K562 (cell line): ENCODE results near the gene RRBP1. TPM values are rescaled to one million over a fixed set of nuclear protein-coding genes. Genes with fewer than 3 reads are reported as not detected.

Source experiments
- ATAC-seq: fragments of 200-7000 bp; cut with Tn5 transposase; 3 replicates; pipeline ENCODE4 v1.9.1; 2020; ENCODE audit warnings: moderate library complexity
- BruUV-seq: library from RNA; stranded (reverse); fragments of 400-500 nt; replicated peaks from 2 replicates; lab custom pipeline; 2021; lab: Mats Ljungman, UMichigan
- CTCF ChIA-PET: fragments of 300-600 bp; formaldehyde crosslinking; extraction: SDS; loops from one replicate; lab custom pipeline; 2021; ENCODE audit warnings: low intra/inter-chr PET ratio; lab: Yijun Ruan, JAX
- POLR2A ChIA-PET: fragments of 300-600, 350-650 bp; sonication (Branson Sonifier 250); formaldehyde crosslinking; extraction: SDS; loops from one replicate; lab custom pipeline; 2021; ENCODE audit warnings: antibody characterized with exemption, inconsistent platforms; lab: Yijun Ruan, JAX
- DNase-seq, 4 experiments: peaks; one replicate each; pipeline versions ENCODE4 v3.0.0 to v3.0.0-alpha.2; 2011 to 2018; ENCODE audit warnings: low spot score in 3 of 4, mixed read lengths in 3 of 4; ENCODE audit errors: extremely low read depth in 1 of 4
- FAIRE-seq: peaks from 2 replicates; lab custom pipeline; 2011; peaks lifted over from hg19 to GRCh38; lab: Jason Lieb, UNC
- H2AFZ ChIP-seq: 2 replicates; pipeline ENCODE4 v1.6.0; 2011; ENCODE audit warnings: low read depth, low read length, control low read depth, inconsistent platforms
- H3K27ac ChIP-seq: fragments of 200-600 bp; 3 replicates; pipeline ENCODE4 v1.8.0; 2011; ENCODE audit warnings: low read depth, mild to moderate bottlenecking, control low read depth, inconsistent platforms, low read length, moderate library complexity, mixed read lengths; ENCODE audit errors: extremely low read depth
- H3K27me3 ChIP-seq, 2 experiments: fragments of 300-600 bp in 1 of 2; 2 replicates in 1 of 2; 3 replicates in 1 of 2; pipeline versions ENCODE4 v1.6.0 to v1.8.0; 2011; ENCODE audit warnings: inconsistent platforms in 2 of 2, low read length in 2 of 2, mild to moderate bottlenecking in 1 of 2, mixed read lengths in 1 of 2, moderate library complexity in 1 of 2; ENCODE audit not compliant: control insufficient read depth in 2 of 2, insufficient read depth in 2 of 2
- H3K36me3 ChIP-seq: fragments of 300-600 bp; 3 replicates; pipeline ENCODE4 v1.8.0; 2011; ENCODE audit warnings: mild to moderate bottlenecking, low read length, inconsistent platforms; ENCODE audit not compliant: control insufficient read depth, insufficient read depth
- H3K4me1 ChIP-seq, 2 experiments: fragments of 200-600 bp in 1 of 2; replicated peaks in 1 of 2; 2 replicates in 1 of 2; 3 replicates in 1 of 2; pipeline versions ENCODE4 v1.5.1 to v1.8.0; 2011; ENCODE audit warnings: inconsistent platforms in 2 of 2, low read length in 2 of 2, mild to moderate bottlenecking in 1 of 2, mixed read lengths in 1 of 2, moderate library complexity in 1 of 2; ENCODE audit not compliant: control insufficient read depth in 2 of 2, insufficient read depth in 2 of 2
- H3K4me2 ChIP-seq: 2 replicates; pipeline ENCODE4 v1.6.1; 2011; ENCODE audit warnings: low read length, control low read depth, inconsistent platforms, mixed read lengths; ENCODE audit not compliant: insufficient read depth
- H3K4me3 ChIP-seq: fragments of 200-600 bp; sonication (generic), shearing (Covaris generic); 2 replicates; pipeline ENCODE4 v1.5.1; 2016; ENCODE audit warnings: control low read depth, inconsistent platforms
- H3K79me2 ChIP-seq: fragments of 200-600 bp; 3 replicates; pipeline ENCODE4 v1.8.0; 2011; ENCODE audit warnings: low read length, inconsistent platforms; ENCODE audit not compliant: control insufficient read depth, insufficient read depth
- H3K9ac ChIP-seq, 2 experiments: 2 replicates each; pipeline versions ENCODE4 v1.6.0 to v1.6.1; 2011; ENCODE audit warnings: low read depth in 2 of 2, low read length in 2 of 2, control low read depth in 1 of 2, inconsistent platforms in 1 of 2, mild to moderate bottlenecking in 1 of 2, mixed read lengths in 1 of 2; ENCODE audit not compliant: insufficient read depth in 1 of 2
- H3K9me1 ChIP-seq: one replicate; pipeline ENCODE4 v1.6.0; 2011; ENCODE audit warnings: inconsistent platforms, mild to moderate bottlenecking, low read length, moderate library complexity; ENCODE audit not compliant: control insufficient read depth, insufficient read depth
- H3K9me3 ChIP-seq: replicated peaks from 2 replicates; pipeline ENCODE4 v1.5.1; 2011; ENCODE audit warnings: low read depth, low read length, inconsistent platforms; ENCODE audit not compliant: control insufficient read depth, insufficient read depth
- H4K20me1 ChIP-seq: replicated peaks from 2 replicates; pipeline ENCODE4 v1.6.1; 2011; ENCODE audit warnings: low read length, inconsistent platforms, mixed read lengths; ENCODE audit not compliant: control insufficient read depth, insufficient read depth
- BDP1 ChIP-seq: IDR thresholded peaks from 3 replicates; pipeline ENCODE4 v1.6.1; 2011; ENCODE audit not compliant: insufficient read length, insufficient read depth
- CCAR2 ChIP-seq: fragments of 200-400 bp; formaldehyde crosslinking; IDR thresholded peaks from 2 replicates; pipeline ENCODE4 v1.6.1; 2017; ENCODE audit warnings: mild to moderate bottlenecking, low read depth, low read length
- CGGBP1 ChIP-seq: fragments of 250-450 bp; sonication (Bioruptor Pico); IDR thresholded peaks from 2 replicates; pipeline ENCODE4 v1.9.0; 2021; ENCODE audit warnings: mild to moderate bottlenecking
- FOXK2 ChIP-seq, 2 experiments: fragments of 450-650 bp; IDR thresholded peaks in 1 of 2; conservative IDR thresholded peaks in 1 of 2; 2 replicates each; pipeline ENCODE4 v1.6.1; 2016; ENCODE audit warnings: low read depth in 2 of 2, mild to moderate bottlenecking in 1 of 2
- HMGN3 ChIP-seq: IDR thresholded peaks from 2 replicates; pipeline ENCODE4 v1.6.1; 2011; ENCODE audit warnings: borderline replicate concordance, low read depth, mild to moderate bottlenecking, mixed read lengths, low read length; ENCODE audit not compliant: insufficient read length; ENCODE audit errors: extremely low read depth
- MTA3 ChIP-seq: fragments of 450-650 bp; formaldehyde crosslinking; IDR thresholded peaks from 2 replicates; pipeline ENCODE4 v1.6.1; 2017; ENCODE audit warnings: mild to moderate bottlenecking, borderline replicate concordance
- NELFE ChIP-seq: IDR thresholded peaks from 2 replicates; pipeline ENCODE4 v1.6.1; 2011; ENCODE audit warnings: mild to moderate bottlenecking; ENCODE audit not compliant: insufficient read depth, insufficient read length
- PHB2 ChIP-seq: fragments of 450-650 bp; IDR thresholded peaks from 2 replicates; pipeline ENCODE4 v1.6.1; 2017; ENCODE audit warnings: low read depth
- RBM14 ChIP-seq: fragments of 200-400 bp; formaldehyde crosslinking; IDR thresholded peaks from 2 replicates; pipeline ENCODE4 v1.6.1; 2018; ENCODE audit warnings: low read depth, mild to moderate bottlenecking, low read length, moderate library complexity, borderline replicate concordance; ENCODE audit not compliant: insufficient read depth
- SOX6 ChIP-seq: fragments of 450-650 bp; IDR thresholded peaks from 2 replicates; pipeline ENCODE4 v1.6.1; 2014; ENCODE audit warnings: mild to moderate bottlenecking
- ZBTB12 ChIP-seq: fragments of 250-450 bp; sonication (Bioruptor Pico); IDR thresholded peaks from 2 replicates; pipeline ENCODE4 v1.4.0; 2020
- ZNF316 ChIP-seq: fragments of 450-650 bp; IDR thresholded peaks from 2 replicates; pipeline ENCODE4 v1.6.1; 2016
- ZNF407 ChIP-seq: fragments of 450-650 bp; IDR thresholded peaks from 2 replicates; pipeline ENCODE4 v1.6.1; 2016; ENCODE audit warnings: low read depth
- ZNF707 ChIP-seq: fragments of 250-450 bp; sonication (Bioruptor Pico); conservative IDR thresholded peaks from 2 replicates; pipeline ENCODE4 v1.8.0; 2022; ENCODE audit warnings: inconsistent platforms, mild to moderate bottlenecking, moderate library complexity
- WGBS: fragments of 100-300 bp; shearing (Covaris generic); methylation state at CpG from one replicate; pipeline ENCODE4 v1.1.6; 2016; ENCODE audit warnings: low coverage, mixed read lengths; ENCODE audit not compliant: insufficient coverage; ENCODE audit errors: missing lambda C conversion rate; 5-methylcytosine and 5-hydroxymethylcytosine counted together
- in situ Hi-C: fragments of 300-500 bp; cut with MboI; formaldehyde crosslinking; loops from 4 replicates; pipeline ENCODE4 v1.15.0; 2018; ENCODE audit warnings: inconsistent platforms, mixed read lengths
- intact Hi-C: fragments of 100-400 bp; cut with micrococcal nuclease; formaldehyde crosslinking; loops from 2 replicates; pipeline ENCODE4 v1.14.2; 2022
- polyA plus RNA-seq, 8 experiments: library from polyadenylated mRNA; depleted of rRNA in 4 of 8; stranded (reverse) in 5 of 8; unstranded in 3 of 8; fragments of >200 nt; fragmentation: Nextera tagmentation in 2 of 8; fragmentation: Illumina TruSeq in 1 of 8; extraction: Ambion mirVana in 2 of 8; extraction: Trizol in 1 of 8; gene quantifications; 2 replicates each; pipeline versions ENCODE4 v1.2.1 to v1.2.3, GENCODE V29; 2011 to 2014; ENCODE audit warnings: inconsistent platforms in 1 of 8, missing spikeins in 1 of 8
- total RNA-seq, 7 experiments: library from RNA; depleted of rRNA in 6 of 7; stranded (reverse); fragments of >200 nt in 6 of 7; fragmentation: Illumina TruSeq in 2 of 7; extraction: Trizol in 2 of 7; gene quantifications; 2 replicates each; pipeline versions ENCODE4 v1.2.1 to v1.2.3, GENCODE V29; 2011 to 2021; ENCODE audit warnings: low replicate concordance in 1 of 7

Gene RRBP1
- total and polyA plus RNA-seq, 9 of the 15 experiments (the other 6 are each of a cell fraction or from before 2014, with no cell fraction given), result 0.84 to 32.0 (median 17.6) TPM

DNA sequence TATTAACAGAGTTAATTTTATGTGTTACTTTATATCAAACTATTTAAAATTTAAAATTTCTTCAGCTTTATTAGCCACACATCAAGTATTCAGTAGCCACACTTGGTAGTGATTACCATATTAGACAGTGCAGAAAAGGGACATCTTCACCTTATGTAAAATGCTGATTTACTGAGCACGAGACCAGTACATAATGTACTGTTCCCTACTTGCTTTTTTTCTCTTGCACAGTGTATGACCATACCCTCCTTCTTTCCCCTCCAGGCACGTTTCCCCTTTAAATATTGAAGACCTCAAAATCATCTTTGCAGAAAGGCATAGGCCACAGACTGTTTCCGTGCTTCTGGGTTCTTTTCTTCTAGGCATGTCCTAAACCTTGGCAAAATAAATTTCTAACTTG is 94.2 kb downstream of the RRBP1 start:
- no peak for ATAC-seq
- Histone ChIP-seq H4K20me1 (no peaks in the 10 kb centered on the region), H3K27ac (no peak overlapping the region), H3K36me3 (no peaks in the 10 kb centered on the region), H3K27me3 (no peaks in the 10 kb centered on the region), H3K9me1 (no peaks in the 10 kb centered on the region), H3K4me3 (no peak overlapping the region), H3K9ac (no peak overlapping the region), H3K9me3 (no peaks in the 10 kb centered on the region), H3K4me1 (peaks cover 0 to 8% of the 10 kb centered on the region in 2 experiments; a peak in 3 of 5 replicates), H3K4me2 (no peak overlapping the region), H3K79me2 (peaks cover 16% of the 10 kb centered on the region; the same call in 2 of the 3 replicates), H2AFZ (no peak overlapping the region)
- POLR2A ChIA-PET, result no interaction called here
- in situ Hi-C loops (no loop called here), intact Hi-C loops (no loop called here)
- no TSS peak for BruUV-seq
- DNase-seq, result no peak
- CTCF ChIA-PET, result no interaction called here
- WGBS, result 48% methylated on average over 2 of the region's 3 CpGs
- FAIRE-seq, result no peak
- TF ChIP-seq NELFE, result no peak
- no peak for TF ChIP-seq CCAR2
- no peak for TF ChIP-seq RBM14
- no peak for TF ChIP-seq CGGBP1
- TF ChIP-seq ZNF407, result no peak
- no peak for TF ChIP-seq MTA3
- no peak for TF ChIP-seq BDP1
- TF ChIP-seq ZNF316, result no peak
- TF ChIP-seq SOX6, result no peak
- no peak for TF ChIP-seq PHB2
- TF ChIP-seq ZBTB12, result no peak
- TF ChIP-seq FOXK2 (conservative IDR thresholded peaks at IDR 0.05 in 1 of 2, IDR thresholded peaks at IDR 0.05 in 1 of 2; ENCODE audit: low read depth in 2 of 2), result no peak
- no peak for TF ChIP-seq ZNF707 (CRISPR knock-in tag)
- TF ChIP-seq HMGN3, result no peak
